CD4-positive, alpha-beta T cell treated with Interleukin-4 for 1 hour (primary cell): ENCODE results near the gene ALG3.

Experiments
- DNase-seq, 2 donors: peaks; one replicate each; pipeline ENCODE4 v3.0.0-alpha.2; 2020 to 2022

Gene ALG3

DNA sequence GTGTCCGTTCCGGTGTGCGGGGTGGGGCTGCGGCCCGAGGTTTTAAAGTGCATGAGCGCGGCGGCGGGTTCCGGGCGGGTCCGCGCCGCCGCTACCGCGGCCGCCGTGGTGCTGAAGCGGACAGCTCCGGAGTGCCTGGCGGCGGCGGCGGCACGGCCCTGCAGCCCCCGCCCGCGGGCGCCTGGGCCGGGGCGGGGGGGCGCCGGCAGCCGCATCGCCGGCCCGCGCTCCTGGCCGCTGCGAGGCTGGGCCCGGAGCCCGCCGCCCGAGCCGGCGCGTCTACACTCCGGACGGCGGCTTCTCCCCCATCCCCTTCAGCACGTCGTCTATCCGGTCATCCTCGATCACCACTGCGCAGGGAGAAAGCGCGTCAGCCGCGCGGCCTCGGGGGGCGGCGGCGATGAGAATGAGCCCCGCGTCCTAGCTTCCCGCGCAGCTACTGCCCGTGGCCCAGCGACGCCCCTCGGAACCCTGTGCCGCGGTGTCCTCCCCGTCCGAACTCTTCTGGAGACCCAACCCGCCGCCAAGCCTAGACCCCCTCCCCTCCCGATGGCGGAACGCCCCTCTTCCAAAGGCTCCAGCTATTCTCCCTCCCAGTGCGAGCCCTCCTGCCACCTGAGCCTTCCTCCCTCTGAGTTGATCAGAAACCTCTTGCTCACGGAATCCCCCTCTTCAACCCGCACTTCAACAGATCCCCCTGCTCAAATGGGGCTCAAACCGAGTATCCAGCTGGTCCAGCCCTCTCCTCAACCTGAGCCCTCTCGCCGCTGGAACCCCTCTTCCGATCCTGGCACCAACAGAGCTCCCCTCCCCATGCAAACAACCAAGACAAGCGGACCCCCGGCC is 11.3 kb upstream of the ALG3 start:
- DNase-seq, result peak in 1 of 2 donors; percentile 20

DNA sequence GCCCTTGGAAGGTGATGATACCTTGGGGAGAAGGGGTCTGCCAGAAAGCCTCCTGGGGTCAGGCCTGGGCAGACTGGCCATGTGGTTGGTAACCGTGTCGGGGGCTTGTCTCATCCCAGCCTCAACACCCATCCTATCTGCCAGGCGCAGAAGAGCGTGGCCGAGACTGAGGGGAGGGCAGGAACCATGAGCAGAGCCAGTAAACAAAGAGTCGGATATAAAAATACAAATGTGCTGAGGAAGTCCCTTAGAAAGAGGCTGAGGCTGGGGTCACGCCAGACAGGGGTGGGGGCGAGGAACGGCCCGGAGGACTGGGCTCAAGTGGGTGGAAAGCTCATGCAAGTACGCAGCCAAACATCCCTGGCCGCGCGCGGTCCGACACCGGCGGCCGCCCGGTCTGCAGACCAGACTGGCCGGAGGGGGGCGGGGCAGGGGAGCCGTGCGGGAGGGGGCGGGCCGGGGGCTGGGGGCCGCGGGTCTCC is 10.7 kb upstream of the ALG3 start:
- DNase-seq, result no peak

DNA sequence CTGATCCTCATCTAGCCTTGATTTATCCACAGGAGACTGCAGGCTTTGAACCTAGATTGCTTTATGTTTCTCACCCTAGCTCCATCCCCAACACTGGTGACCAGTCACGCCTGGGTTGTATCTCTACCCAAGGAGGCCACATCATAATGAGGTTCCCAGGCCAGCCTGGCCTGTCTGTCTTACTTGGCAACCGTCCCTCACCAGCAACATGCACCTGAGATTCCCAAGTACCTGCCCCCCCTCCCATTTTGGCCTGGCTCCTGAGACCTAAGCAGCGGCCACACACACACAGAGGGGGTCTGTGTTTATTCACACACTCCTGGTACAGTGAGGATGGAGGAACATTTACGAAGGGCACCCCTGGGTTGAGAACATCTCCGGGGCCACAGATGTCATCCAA is 10.2 kb upstream of the ALG3 start:
- DNase-seq, result no peak

DNA sequence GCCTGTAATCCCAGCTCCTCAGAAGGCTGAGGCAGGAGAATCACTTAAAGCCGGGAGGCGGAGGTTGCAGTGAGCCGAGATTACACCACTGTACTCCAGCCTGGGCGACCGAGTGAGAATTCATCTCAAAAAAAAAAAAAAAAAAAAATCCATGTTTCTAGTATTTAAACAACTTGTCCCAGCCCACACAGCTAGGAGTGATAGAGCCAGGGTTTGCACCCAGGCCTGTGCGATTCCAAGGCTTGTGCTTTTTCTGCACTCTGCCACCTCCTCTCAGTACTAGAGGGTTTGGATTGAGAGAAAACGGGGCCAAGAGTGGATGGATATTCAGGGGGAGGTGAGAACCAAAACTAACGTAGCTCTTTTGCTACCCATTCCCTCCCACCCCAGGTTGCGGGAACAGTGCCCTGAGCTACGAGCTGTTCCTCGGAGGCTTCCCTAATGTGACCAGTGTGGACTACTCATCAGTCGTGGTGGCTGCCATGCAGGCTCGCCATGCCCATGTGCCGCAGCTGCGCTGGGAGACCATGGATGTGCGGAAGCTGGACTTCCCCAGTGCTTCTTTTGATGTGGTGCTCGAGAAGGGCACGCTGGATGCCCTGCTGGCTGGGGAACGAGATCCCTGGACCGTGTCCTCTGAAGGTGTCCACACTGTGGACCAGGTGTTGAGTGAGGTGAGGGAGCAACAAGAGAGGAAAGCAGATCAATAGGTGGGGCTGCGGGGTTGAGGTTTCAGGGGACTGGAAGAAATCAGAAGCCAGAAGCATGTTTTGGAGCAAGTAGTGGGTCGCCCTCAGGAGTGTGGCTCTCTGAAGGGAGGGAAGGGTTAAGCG is 8.5 kb upstream of the ALG3 start:
- no peak for DNase-seq

DNA sequence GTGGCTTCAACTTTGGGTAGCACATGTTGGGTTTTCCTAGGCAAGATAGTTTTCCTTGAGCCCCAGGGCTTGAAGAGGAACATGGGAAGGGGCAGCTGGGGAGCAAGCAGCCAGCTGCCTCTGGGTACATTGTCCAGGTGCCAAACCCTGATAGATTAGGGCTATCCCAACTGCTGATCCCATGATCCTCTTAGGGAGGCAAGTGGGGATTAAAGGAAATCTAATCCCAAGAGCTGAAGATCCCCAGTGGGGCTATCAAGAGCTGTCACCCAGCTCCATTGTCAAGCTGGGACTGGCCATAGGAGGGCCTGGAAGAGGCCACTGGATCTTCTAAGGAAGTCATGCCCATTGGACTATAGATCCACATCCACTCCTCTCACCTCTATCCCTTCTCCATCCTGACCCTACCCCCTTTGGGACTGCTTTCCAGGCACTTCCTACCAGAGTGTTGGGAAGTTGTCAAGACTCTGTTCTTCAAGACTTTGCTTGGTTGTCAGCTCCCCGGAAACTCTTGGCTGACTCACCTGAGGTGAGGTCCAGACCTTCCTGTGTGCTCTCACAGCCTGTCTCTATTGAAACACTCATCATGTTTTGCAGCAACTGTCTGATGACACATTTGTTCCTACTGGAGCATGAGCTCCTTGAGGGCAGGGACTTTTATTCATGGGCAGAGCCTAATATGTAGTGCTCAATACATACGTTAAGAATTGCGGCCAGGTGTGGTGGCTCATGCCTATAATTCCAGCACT is 6.7 kb upstream of the ALG3 start:
- no peak for DNase-seq

DNA sequence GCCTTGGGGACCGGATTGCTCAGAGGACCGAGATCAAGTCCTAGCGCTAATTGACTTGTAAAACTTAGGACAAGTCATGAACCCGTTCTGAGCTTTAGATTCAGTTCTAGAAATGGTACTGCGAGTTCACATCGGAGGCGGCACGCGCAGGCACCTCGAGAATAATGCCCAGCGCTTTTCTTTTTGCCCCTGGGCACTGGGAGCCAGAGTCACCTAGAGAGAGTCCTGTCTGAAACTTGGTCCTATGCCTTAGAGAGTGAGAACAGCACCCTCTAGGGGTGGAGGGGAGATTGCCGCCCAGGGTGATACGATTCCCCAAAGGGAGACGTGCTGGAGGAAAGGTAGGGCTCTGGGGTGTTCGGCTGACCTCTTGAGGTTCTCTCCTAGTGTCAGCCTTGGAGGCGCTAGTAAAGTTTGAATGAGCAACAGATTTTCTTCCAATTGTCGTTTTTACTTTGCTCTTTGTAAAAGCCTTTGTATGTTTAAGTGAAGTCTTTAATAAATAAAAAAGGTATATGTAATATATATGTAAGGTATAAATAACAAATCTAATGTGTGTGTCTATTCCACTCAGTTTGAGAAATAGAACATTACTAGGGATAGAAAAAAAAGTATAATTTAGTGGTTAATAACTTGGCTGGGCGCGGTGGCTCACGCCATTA is 1.5 kb upstream of the ALG3 start:
- peak; percentile 89 to 91 for DNase-seq

DNA sequence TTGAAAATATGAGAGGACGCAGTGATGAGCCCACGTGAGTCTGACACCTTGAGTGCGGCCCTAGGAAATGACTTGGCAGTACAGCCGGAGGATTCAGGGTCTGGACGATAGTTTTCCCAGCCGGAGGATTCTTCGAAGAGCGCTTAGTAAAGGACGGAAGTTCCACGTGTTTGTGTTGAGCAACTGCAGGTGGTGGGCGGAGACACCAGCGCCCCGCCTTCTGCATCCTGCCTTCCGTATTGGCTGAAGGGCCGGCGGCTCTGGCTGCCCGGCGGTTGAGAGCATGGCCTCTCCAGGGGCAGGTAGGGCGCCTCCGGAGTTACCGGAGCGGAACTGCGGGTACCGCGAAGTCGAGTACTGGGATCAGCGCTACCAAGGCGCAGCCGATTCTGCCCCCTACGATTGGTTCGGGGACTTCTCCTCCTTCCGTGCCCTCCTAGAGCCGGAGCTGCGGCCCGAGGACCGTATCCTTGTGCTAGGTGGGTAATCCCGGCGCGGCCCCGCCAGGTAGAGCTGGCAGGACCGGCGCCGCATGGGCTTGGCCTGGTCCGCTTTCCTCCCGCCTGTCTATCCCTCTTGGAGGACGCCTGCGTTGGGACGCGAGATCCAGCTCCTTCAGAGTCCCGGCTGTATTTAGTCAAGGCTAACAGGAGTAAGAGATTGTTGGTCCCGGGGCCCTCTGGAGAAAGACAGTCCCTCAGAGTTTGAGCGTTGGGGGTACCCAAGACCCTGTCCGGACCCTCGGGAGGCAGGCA is 827 bp upstream of the ALG3 start, which contains the start of gene EEF1AKMT4:
Gene EEF1AKMT4, plus strand, starts transcription at position 261 of the 755 bp plus-strand sequence. Its CDS starts 23 bp downstream, at position 284.
- DNase-seq, result peak; percentile 98

DNA sequence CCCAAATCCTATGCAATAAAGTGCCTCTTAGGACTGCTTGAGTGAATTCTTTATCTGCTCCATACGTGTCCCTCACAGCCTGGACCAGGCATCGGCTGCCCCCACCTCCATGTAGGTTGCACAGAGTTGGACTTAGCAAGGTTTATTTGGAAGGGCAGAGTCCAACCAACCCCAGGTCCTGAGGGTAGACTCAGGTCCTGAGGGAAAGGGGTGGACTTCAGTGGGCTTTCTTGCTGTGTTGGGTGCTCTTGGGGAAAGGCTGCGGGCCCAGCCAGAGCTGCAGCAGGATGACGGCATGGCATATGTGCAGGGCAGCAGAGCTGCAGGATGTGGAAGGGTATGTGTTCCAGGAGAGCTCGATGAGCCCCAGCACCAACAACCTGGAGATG is 6.5 kb downstream of the ALG3 start:
- DNase-seq, result no peak

DNA sequence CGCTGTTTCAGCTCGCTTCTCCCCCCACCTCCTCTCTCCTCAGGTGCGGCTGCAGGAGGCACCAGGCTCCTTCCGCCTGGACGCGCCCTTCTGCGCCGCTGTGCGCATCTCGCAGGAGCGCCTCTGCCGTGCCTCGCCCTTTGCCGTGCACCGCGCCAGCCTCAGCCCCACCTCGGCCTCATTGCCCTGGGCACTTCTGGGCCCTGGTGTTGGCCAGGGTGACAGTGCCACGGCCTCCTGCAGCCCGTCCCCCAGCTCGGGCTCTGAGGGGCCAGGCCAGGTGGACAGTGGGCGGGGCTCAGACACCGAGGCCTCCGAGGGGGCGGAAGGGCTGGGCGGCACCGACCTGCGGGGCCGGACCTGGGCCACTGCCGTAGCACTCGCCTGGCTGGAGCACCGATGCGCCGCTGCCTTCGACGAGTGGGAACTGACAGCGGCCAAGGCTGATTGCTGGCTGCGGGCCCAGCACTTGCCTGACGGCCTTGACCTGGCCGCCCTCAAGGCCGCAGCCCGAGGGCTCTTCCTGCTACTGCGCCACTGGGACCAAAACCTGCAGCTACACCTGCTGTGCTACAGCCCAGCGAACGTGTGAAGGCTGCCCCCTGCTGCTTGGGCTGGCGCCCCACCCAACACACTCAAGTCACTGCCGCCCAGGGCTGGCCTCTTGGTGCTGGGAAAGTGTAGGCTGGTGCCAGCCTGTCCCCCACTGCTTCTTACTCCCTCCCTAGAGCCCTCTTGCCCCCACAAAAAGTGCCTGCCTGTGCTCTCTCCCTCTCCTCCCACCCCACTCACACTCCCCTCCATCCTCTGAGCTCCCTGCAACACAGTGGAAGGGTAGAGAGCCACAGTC is 7.1 kb downstream of the ALG3 start:
- no peak for DNase-seq

DNA sequence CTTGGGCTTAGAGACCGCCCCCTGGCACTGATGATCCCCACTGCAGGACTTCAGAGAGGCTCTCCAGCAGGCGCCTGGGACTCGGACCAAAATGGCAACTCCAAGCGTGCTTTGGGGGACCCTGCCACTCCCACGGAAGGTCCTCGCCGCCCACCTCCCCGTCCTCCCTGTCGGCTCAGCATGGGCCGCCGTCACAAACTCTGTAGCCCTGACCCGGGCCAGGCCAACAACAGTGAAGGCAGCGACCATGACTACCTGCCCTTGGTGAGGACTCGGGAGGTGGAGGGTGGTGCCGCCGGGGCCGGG is 7.7 kb downstream of the ALG3 start:
- no peak for DNase-seq

DNA sequence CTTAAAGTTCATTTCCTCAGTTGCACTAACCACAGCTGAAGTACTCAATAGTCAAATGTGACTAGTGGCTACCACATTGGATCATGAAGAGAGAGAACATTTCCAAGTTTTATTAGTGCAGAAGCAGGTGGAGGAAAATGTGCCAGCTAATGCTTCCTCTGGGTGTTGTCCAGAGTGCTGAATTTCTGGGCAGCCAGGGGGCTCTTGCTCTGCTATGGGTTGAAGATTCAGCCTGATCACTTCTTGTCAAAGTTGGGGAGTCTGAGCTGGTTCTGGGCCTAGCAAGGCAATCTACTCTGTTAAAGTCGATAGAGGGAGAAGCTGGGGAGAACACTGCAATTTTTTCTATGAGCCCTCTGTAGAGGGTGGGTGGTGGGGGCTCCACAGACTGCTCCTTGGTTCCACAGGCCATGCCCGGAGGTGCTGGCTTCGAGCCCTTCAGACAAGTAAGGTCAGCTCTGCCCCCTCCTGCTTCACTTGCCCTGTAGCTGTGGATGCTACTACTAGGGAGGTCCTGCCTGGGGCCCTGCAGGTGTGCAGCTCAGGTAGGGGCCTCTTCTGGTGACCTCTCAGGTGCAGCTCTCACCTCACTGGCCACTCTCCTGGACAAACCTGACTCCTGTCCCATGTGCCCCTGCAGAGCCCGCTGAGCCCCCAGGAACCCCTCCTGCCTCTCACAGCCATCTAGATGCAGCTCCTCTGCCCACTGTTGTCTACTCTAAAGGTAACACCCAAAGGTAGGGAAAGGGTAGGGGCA is 8.2 kb downstream of the ALG3 start:
- no peak for DNase-seq

DNA sequence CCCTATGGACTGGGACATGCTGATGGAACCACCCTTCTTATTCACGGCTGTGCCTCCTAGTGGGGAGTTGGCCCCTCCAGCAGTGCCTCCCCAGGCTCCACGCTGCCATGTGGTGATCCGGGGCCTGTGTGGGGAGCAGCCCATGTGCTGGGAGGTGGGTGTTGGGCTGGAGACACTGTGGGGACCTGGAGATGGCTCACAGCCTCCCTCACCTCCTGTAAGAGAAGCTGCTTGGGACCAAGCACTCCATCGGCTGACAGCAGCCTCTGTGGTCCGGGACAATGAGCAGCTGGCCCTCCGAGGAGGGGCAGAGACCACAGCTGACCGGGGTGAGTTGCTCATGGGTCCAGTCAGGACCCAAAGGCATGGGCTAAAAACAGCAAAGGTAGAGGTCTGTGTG is 9.1 kb downstream of the ALG3 start:
- DNase-seq, result no peak

DNA sequence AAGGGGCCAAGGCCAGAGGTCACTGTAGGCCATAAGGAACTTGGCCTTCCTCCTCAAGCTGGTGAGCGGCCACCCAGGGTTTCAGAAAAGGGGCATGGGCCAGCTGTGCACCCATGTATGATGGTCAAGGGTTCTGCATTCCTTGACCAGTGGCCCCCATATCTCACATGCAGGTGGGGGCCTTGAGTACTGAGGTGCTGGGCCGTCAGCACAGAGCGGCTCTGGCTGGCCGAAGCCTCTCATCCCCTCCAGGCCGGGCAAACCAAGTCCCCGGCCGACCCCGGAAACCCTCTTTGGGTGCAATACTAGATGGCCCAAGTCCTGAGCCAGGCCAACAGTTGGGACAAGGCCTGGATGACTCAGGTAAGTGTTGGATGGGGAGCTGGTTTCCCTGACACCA is 9.5 kb downstream of the ALG3 start:
- DNase-seq, result no peak

DNA sequence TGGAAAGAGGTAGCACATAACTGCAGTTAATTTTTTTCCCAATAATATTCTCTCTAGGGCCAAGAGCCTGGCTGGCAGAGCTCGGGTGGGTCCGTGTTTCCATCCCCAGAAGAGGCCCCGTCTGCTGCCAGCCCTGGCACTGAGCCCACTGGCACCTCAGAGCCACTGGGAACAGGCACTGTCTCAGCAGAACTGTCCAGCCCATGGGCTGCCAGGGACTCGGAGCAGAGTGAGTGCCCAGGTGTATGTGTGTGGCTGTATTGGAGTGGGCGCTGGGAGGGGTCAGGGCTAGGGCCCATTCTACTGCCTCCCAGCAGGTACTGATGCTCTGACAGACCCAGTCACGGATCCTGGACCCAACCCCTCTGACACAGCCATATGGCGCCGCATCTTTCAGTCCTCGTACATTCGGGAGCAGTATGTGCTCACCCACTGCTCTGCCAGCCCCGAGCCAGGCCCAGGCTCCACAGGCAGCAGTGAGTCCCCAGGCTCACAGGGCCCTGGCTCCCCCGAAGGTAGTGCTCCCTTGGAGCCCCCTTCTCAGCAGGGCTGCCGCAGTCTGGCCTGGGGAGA is 10.4 kb downstream of the ALG3 start:
- DNase-seq, result no peak

DNA sequence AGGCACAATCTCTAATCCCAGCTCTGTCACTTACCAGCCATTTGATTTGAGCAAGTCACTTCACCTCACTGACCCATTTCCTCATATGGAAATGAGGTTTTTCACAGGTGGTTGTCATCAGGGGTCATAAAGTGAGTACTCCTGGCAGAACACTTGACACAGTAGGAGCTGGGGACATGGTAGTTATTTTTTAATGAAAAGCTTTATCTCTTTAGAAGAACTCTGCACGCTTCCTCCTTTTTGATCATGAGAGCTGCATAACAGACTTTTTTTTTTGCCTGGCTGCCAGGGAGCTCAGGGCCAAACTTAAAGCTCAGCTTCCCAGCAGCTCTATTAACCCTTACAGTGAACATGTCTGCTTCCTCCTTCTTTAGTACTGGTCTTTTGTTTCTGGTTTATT is 11.0 kb downstream of the ALG3 start:
- no peak for DNase-seq

DNA sequence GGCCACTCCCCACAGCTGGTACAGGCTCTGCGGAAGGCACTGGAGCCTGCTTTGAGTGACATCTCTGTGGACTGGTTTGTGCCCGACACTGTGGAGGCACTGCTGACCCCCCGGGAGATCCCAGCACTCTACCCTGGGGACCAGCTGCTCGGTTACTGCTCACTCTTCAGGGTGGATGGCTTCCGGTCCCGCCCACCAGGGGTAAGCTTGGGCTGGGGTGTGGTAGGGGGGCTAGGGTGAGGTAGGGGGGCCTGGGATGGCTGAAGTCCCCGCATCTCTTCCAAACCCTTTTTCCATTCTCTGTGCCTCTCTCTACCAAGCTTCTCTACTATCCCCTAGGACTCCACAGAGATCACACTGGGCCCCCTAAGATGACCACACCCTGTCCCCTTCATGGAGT is 11.6 kb downstream of the ALG3 start:
- no peak for DNase-seq

DNA sequence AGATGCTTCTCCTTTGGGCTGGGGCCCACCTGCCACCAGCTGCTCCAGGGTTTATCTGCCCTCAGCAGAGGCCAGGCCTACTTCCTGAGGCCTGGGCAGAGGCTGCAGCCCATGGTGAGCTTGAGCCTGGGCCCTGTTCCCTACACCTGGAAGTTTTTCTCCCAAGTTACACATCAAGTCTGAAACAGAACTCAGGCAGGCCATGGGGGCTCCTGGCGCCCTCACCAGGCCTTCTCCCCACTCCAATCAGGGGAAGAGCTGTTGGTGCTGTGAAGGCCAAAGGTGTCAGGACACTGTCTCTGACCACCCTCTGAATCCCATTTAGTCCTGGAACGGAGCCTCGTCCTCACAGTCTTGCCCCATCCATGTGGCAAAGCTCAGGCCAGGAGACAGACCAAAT is 12.1 kb downstream of the ALG3 start:
- DNase-seq, result no peak

DNA sequence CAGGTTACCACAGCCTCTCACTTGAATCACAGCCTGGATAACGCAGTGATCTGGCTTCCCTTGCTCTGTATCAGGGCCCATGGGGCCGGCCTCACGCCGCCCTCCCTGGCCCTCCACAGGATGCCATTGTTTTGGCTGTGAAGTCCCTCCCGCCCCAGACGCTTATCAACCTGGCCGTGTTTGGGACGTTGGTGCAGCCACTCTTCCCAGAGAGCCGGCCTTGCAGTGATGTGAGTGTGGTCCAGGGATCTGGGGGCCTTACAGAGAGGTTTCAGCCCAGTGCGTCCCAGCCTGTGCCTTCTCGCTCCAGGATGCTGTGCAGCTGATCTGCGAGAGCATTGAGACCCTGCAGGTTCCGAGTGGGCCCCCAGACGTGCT is 12.7 kb downstream of the ALG3 start:
- no peak for DNase-seq

DNA sequence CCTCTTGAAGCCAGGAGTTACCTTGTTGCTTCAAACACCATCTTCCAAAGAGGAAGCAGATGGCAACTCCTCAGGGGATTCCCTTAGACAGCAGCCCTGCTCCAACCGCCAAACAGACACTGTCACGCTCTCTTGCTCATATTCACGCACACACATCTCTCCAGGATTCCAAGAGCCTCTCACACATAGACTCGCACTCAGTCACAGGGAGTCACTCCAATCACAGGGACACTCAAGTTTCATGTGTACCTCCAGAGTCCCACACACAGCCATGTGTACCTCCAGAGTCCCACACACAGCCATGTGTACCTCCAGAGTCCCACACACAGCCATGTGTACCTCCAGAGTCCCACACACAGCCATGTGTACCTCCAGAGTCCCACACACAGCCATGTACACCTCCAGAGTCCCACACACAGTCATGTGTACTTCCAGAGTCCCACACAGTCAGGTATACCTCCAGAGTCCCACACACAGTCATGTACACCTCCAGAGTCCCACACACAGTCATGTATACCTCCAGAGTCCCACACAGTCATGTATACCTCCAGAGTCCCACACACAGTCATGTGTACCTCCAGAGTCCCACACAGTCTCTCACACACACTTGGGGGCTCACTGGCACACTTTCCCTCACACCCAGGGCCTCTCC is 13.3 kb downstream of the ALG3 start:
- DNase-seq, result no peak
